ENCODE measurements around the gene OSBPL10.

Gene OSBPL10

GRCh38 chr3:31728403-31728802, 252.7 kb downstream of the OSBPL10 start:
- H3K27me3 ChIP-seq (ENCODE audit: control insufficient read depth in 2 of 2, insufficient read depth in 2 of 2, low read length in 2 of 2): no peaks in the 10 kb centered on the region
- H3K9me3 ChIP-seq (ENCODE audit: control insufficient read depth in 2 of 2, low read length in 2 of 2): no peaks in the 10 kb centered on the region
- H3K4me3 ChIP-seq (ENCODE audit: low read length in 2 of 2): no peak overlapping the region
- no peak overlapping the region for H3K9ac ChIP-seq (ENCODE audit: low read depth in 1 of 2, low read length in 2 of 2)
- H3K36me3 ChIP-seq (ENCODE audit: control insufficient read depth in 2 of 2, insufficient read depth in 2 of 2, low read length in 2 of 2): peaks cover 0 to 5% of the 10 kb centered on the region in 2 donors
- H3K27ac ChIP-seq (ENCODE audit: low read depth in 2 of 2, low read length in 2 of 2): no peak overlapping the region
- no peaks in the 10 kb centered on the region for H3K4me1 ChIP-seq (ENCODE audit: control insufficient read depth in 2 of 2, insufficient read depth in 2 of 2, low read length in 2 of 2)

DNA sequence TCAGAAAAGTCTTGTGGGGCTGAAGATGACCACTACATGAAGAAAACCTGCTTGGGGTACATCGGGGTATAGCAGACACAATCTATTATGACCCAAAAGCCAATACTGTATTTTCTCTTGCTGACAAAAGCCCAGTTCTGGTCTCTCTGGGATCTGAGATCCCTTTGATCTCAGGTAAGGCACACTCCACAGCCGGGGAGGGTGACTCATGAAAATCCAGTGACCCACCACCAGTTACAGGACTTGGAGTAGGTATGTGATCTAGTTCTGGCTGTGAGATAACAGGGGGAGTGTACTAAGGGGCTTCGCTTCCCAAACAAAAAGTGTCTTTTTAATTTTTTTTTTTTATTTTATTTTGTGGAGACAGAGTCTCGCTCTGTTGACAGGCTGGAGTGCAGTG, 255.1 kb downstream of the OSBPL10 start:
- Histone ChIP-seq H3K27me3 (ENCODE audit: control insufficient read depth in 2 of 2, insufficient read depth in 2 of 2, low read length in 2 of 2) (no peaks in the 10 kb centered on the region), H3K9ac (ENCODE audit: low read depth in 1 of 2, low read length in 2 of 2) (no peak overlapping the region), H3K4me3 (ENCODE audit: low read length in 2 of 2) (no peak overlapping the region), H3K9me3 (ENCODE audit: control insufficient read depth in 2 of 2, low read length in 2 of 2) (no peaks in the 10 kb centered on the region), H3K27ac (ENCODE audit: low read depth in 2 of 2, low read length in 2 of 2) (no peak overlapping the region), H3K36me3 (ENCODE audit: control insufficient read depth in 2 of 2, insufficient read depth in 2 of 2, low read length in 2 of 2) (no peaks in the 10 kb centered on the region), H3K4me1 (ENCODE audit: control insufficient read depth in 2 of 2, insufficient read depth in 2 of 2, low read length in 2 of 2) (no peaks in the 10 kb centered on the region)

- Histone ChIP-seq H3K9ac (ENCODE audit: low read depth in 1 of 2, low read length in 2 of 2) (no peak overlapping the region), H3K36me3 (ENCODE audit: control insufficient read depth in 2 of 2, insufficient read depth in 2 of 2, low read length in 2 of 2) (no peaks in the 10 kb centered on the region), H3K27ac (ENCODE audit: low read depth in 2 of 2, low read length in 2 of 2) (no peak overlapping the region), H3K4me1 (ENCODE audit: control insufficient read depth in 2 of 2, insufficient read depth in 2 of 2, low read length in 2 of 2) (no peaks in the 10 kb centered on the region), H3K9me3 (ENCODE audit: control insufficient read depth in 2 of 2, low read length in 2 of 2) (no peaks in the 10 kb centered on the region), H3K4me3 (ENCODE audit: low read length in 2 of 2) (no peak overlapping the region), H3K27me3 (ENCODE audit: control insufficient read depth in 2 of 2, insufficient read depth in 2 of 2, low read length in 2 of 2) (no peaks in the 10 kb centered on the region)
Observed at GRCh38 chr3:31725568-31725967, 255.5 kb downstream of the OSBPL10 start.

DNA sequence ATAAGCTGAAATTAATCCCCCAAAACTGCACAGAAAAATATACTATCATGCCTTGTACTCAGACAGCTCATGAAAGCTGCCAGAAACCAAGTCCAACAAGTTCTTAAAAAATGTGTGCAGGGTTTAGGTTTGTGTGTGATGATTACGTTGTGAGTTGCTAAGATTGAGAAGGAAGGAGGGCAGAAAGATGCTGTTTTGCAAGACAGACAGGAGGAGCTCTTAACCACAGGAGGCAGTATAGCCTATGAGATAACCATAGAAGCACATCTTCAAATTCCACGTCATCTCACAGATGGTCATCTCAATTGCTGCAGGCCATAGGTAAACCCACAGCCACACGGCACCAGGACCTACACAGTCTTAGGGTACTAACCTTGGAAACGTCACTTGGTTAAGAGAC, 256.4 kb downstream of the OSBPL10 start:
- Histone ChIP-seq H3K4me1 (ENCODE audit: control insufficient read depth in 2 of 2, insufficient read depth in 2 of 2, low read length in 2 of 2) (no peaks in the 10 kb centered on the region), H3K27ac (ENCODE audit: low read depth in 2 of 2, low read length in 2 of 2) (no peak overlapping the region), H3K27me3 (ENCODE audit: control insufficient read depth in 2 of 2, insufficient read depth in 2 of 2, low read length in 2 of 2) (no peaks in the 10 kb centered on the region), H3K36me3 (ENCODE audit: control insufficient read depth in 2 of 2, insufficient read depth in 2 of 2, low read length in 2 of 2) (no peaks in the 10 kb centered on the region), H3K4me3 (ENCODE audit: low read length in 2 of 2) (no peak overlapping the region), H3K9me3 (ENCODE audit: control insufficient read depth in 2 of 2, low read length in 2 of 2) (no peaks in the 10 kb centered on the region), H3K9ac (ENCODE audit: low read depth in 1 of 2, low read length in 2 of 2) (no peak overlapping the region)

- no peaks in the 10 kb centered on the region for H3K36me3 ChIP-seq (ENCODE audit: control insufficient read depth in 2 of 2, insufficient read depth in 2 of 2, low read length in 2 of 2)
- H3K4me1 ChIP-seq (ENCODE audit: control insufficient read depth in 2 of 2, insufficient read depth in 2 of 2, low read length in 2 of 2): no peaks in the 10 kb centered on the region
- H3K27me3 ChIP-seq (ENCODE audit: control insufficient read depth in 2 of 2, insufficient read depth in 2 of 2, low read length in 2 of 2): no peaks in the 10 kb centered on the region
Observed at GRCh38 chr3:31724116-31724515, 256.9 kb downstream of the OSBPL10 start.

DNA sequence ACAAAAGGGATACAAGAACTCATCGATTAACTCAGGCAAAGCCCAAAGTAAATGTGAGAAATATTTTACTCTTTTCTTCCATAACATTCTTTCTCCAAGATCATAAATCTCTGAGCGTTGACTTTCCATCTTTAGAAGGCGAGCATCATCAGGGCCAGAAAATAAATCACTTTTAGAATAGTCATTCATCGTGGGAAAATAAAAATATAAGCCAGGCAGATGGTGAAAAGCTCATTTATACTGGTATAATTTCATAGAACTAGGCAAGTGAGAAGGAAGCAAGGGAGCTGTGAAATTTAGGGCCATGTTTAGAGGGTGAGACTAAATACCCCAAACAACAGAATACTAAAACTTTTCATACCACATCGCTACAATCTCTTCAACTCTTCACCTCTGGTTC, 257.4 kb downstream of the OSBPL10 start:
- Histone ChIP-seq H3K4me1 (ENCODE audit: control insufficient read depth in 2 of 2, insufficient read depth in 2 of 2, low read length in 2 of 2) (no peaks in the 10 kb centered on the region), H3K36me3 (ENCODE audit: control insufficient read depth in 2 of 2, insufficient read depth in 2 of 2, low read length in 2 of 2) (no peaks in the 10 kb centered on the region), H3K9me3 (ENCODE audit: control insufficient read depth in 2 of 2, low read length in 2 of 2) (no peaks in the 10 kb centered on the region), H3K27me3 (ENCODE audit: control insufficient read depth in 2 of 2, insufficient read depth in 2 of 2, low read length in 2 of 2) (no peaks in the 10 kb centered on the region), H3K4me3 (ENCODE audit: low read length in 2 of 2) (no peak overlapping the region), H3K9ac (ENCODE audit: low read depth in 1 of 2, low read length in 2 of 2) (no peak overlapping the region), H3K27ac (ENCODE audit: low read depth in 2 of 2, low read length in 2 of 2) (no peak overlapping the region)

More at GRCh38 chr3:31724116-31724515, 256.9 kb downstream of the OSBPL10 start:
- Histone ChIP-seq H3K9me3 (ENCODE audit: control insufficient read depth in 2 of 2, low read length in 2 of 2) (no peaks in the 10 kb centered on the region), H3K4me3 (ENCODE audit: low read length in 2 of 2) (no peak overlapping the region), H3K9ac (ENCODE audit: low read depth in 1 of 2, low read length in 2 of 2) (no peak overlapping the region), H3K27ac (ENCODE audit: low read depth in 2 of 2, low read length in 2 of 2) (no peak overlapping the region)

GRCh38 chr3:31721676-31722075, 259.4 kb downstream of the OSBPL10 start:
- Histone ChIP-seq H3K36me3 (ENCODE audit: control insufficient read depth in 2 of 2, insufficient read depth in 2 of 2, low read length in 2 of 2) (no peaks in the 10 kb centered on the region), H3K4me3 (ENCODE audit: low read length in 2 of 2) (no peak overlapping the region), H3K4me1 (ENCODE audit: control insufficient read depth in 2 of 2, insufficient read depth in 2 of 2, low read length in 2 of 2) (no peaks in the 10 kb centered on the region), H3K9me3 (ENCODE audit: control insufficient read depth in 2 of 2, low read length in 2 of 2) (no peaks in the 10 kb centered on the region), H3K27me3 (ENCODE audit: control insufficient read depth in 2 of 2, insufficient read depth in 2 of 2, low read length in 2 of 2) (no peaks in the 10 kb centered on the region), H3K27ac (ENCODE audit: low read depth in 2 of 2, low read length in 2 of 2) (no peak overlapping the region), H3K9ac (ENCODE audit: low read depth in 1 of 2, low read length in 2 of 2) (no peak overlapping the region)

GRCh38 chr3:31714495-31715280, 266.4 kb downstream of the OSBPL10 start:
- Histone ChIP-seq H3K4me3 (ENCODE audit: low read length in 2 of 2) (no peak overlapping the region), H3K36me3 (ENCODE audit: control insufficient read depth in 2 of 2, insufficient read depth in 2 of 2, low read length in 2 of 2) (no peaks in the 10 kb centered on the region), H3K9ac (ENCODE audit: low read depth in 1 of 2, low read length in 2 of 2) (no peak overlapping the region), H3K9me3 (ENCODE audit: control insufficient read depth in 2 of 2, low read length in 2 of 2) (no peaks in the 10 kb centered on the region), H3K27me3 (ENCODE audit: control insufficient read depth in 2 of 2, insufficient read depth in 2 of 2, low read length in 2 of 2) (no peaks in the 10 kb centered on the region), H3K4me1 (ENCODE audit: control insufficient read depth in 2 of 2, insufficient read depth in 2 of 2, low read length in 2 of 2) (no peaks in the 10 kb centered on the region), H3K27ac (ENCODE audit: low read depth in 2 of 2, low read length in 2 of 2) (no peak overlapping the region)

DNA sequence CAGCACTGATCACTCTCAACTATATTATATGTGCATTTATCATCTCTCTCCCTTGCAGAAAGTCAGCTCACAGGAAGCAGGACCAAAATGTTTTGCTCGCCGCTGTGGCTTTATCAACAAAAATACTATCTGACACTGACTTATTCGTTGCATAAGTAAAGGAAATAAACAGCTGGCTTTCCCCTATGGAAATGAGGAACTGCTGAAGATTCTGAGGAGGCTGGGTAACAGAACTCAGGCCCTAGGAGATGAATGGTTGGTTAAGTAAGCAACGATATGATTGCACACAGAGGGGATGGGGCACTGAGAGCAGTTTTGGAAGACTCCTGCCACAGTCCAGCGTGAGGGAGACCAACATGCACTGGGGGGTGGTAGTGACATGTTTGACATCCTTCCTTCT, 267.2 kb downstream of the OSBPL10 start:
- no peak overlapping the region for H3K4me3 ChIP-seq (ENCODE audit: low read length in 2 of 2)
- no peak overlapping the region for H3K9ac ChIP-seq (ENCODE audit: low read depth in 1 of 2, low read length in 2 of 2)
- no peak overlapping the region for H3K27ac ChIP-seq (ENCODE audit: low read depth in 2 of 2, low read length in 2 of 2)
- H3K36me3 ChIP-seq (ENCODE audit: control insufficient read depth in 2 of 2, insufficient read depth in 2 of 2, low read length in 2 of 2): no peaks in the 10 kb centered on the region
- no peaks in the 10 kb centered on the region for H3K27me3 ChIP-seq (ENCODE audit: control insufficient read depth in 2 of 2, insufficient read depth in 2 of 2, low read length in 2 of 2)
- no peaks in the 10 kb centered on the region for H3K4me1 ChIP-seq (ENCODE audit: control insufficient read depth in 2 of 2, insufficient read depth in 2 of 2, low read length in 2 of 2)
- no peaks in the 10 kb centered on the region for H3K9me3 ChIP-seq (ENCODE audit: control insufficient read depth in 2 of 2, low read length in 2 of 2)

GRCh38 chr3:31710123-31710803, 270.8 kb downstream of the OSBPL10 start:
- Histone ChIP-seq H3K27ac (ENCODE audit: low read depth in 2 of 2, low read length in 2 of 2) (no peak overlapping the region), H3K27me3 (ENCODE audit: control insufficient read depth in 2 of 2, insufficient read depth in 2 of 2, low read length in 2 of 2) (no peaks in the 10 kb centered on the region), H3K4me1 (ENCODE audit: control insufficient read depth in 2 of 2, insufficient read depth in 2 of 2, low read length in 2 of 2) (no peaks in the 10 kb centered on the region), H3K36me3 (ENCODE audit: control insufficient read depth in 2 of 2, insufficient read depth in 2 of 2, low read length in 2 of 2) (no peaks in the 10 kb centered on the region), H3K9ac (ENCODE audit: low read depth in 1 of 2, low read length in 2 of 2) (no peak overlapping the region), H3K9me3 (ENCODE audit: control insufficient read depth in 2 of 2, low read length in 2 of 2) (no peaks in the 10 kb centered on the region), H3K4me3 (ENCODE audit: low read length in 2 of 2) (no peak overlapping the region)

Measured in mucosa of rectum (tissue), 2 donors.